MM.1S (cell line): ENCODE results near the gene KRT32.

Experiments used
- EZH2 ChIP-seq: fragments of 300-600 bp; sonication (generic); optimal IDR thresholded peaks from 2 replicates; pipeline ENCODE3; 2017; ENCODE audit warnings: low read depth, mild to moderate bottlenecking, antibody characterized with exemption, low read length, mixed read lengths
- EZH2phosphoT487 ChIP-seq: fragments of 300-600 bp; sonication (generic); IDR thresholded peaks from 2 replicates; pipeline ENCODE4 v1.6.1; 2018; ENCODE audit warnings: antibody characterized with exemption, low read length

DNA sequence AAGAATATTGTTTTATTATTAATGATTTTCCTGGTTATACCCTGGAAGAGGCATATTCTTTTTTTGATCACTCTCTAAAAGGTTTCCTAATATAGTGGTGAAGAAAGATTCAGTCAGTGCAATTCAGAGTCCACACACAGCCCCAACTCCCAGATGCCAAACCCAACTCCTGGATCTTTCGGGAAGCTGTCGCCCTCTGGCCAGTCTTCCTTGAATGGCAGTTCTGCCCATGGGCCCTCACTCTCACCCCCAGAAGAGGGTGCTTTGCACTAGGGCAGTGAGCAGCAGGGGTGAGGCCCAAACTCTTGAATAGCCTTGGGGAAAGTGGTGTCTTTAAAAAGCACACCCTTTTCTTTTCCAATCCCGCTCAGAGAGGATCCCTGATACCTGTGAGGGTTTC, 11.0 kb downstream of the KRT32 start:
- TF ChIP-seq EZH2 (no peak), EZH2phosphoT487 (no peak)
